ENCODE data around the gene NUP153. TPM values are rescaled to one million over a fixed set of nuclear protein-coding genes. Genes with fewer than 3 reads are reported as not detected.
A peak's percentile ranks its signal among the peaks of the same experiment; 100 is the strongest.

NUP153 gene
- total RNA-seq, 1 experiment from 2014 or later, result 67.0 TPM

DNA sequence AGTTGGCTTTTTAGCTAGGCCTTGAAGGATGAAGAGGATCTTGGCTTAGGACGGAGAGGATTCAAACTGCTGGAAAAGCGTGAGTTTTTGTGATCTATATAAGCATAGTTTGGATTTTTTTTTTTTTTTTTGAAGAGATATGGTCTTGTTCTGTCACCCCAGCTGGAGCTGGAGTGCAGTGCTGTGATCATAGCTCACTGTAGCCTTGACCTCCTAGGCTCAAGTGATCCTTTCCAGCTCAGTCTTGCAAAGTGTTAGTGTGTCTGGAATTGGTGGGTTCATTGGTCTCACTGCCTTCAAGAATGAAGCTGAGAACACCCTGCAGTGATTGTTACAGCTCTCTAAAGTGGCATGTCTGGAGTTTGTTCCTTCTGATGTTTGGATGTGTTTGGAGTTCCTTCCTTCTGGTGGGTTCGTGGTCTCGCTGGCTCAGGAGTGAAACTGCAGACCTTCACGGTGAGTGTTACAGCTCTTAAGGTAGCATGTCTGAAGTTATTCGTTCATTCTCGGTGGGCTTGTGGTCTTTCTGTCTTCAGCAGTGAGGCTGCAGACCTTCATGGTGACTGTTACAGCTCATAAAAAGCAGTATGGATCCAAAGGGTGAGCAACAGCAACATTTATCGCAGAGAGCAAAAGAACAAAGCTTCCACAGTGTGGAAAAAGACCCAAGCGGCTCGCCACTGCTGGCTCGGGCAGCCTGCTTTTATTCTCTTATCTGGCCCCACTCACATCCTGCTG, 37.5 kb upstream of the NUP153 start:
- Mint-ChIP-seq H3K27ac (no peak overlapping the region), H3K36me3 (no peaks in the 10 kb centered on the region), H3K9me3 (peaks cover 3% of the 10 kb centered on the region; the same call in 1 of the 2 replicates), H3K4me3 (no peak overlapping the region), H3K27me3 (ENCODE audit: low read depth) (no peaks in the 10 kb centered on the region), H3K4me1 (peaks cover 4% of the 10 kb centered on the region)
- ChIA-PET POLR2A (interaction anchor here (0.6 kb wide), 2 partner anchors 37 to 744 kb away, joined by 3 to 5 read pairs; partner anchors contain the start of gene NUP153), CTCF (interaction anchor here (0.7 kb wide), 1 partner anchor 1281 kb away, joined by 6 read pairs; no protein-coding TSS in a partner anchor)
- DNase-seq (ENCODE audit: low spot score) (no peak), ATAC-seq (no peak)
- TF ChIP-seq ZNF263 (CRISPR knock-in tag; IDR thresholded peaks at IDR 0.05; ENCODE audit: low read depth), result no peak
- TF ChIP-seq EMX1 (CRISPR knock-in tag; IDR thresholded peaks at IDR 0.05), result no peak
- TF ChIP-seq ZNF671 (CRISPR knock-in tag; IDR thresholded peaks at IDR 0.05), result no peak
- TF ChIP-seq, protein P1, sequence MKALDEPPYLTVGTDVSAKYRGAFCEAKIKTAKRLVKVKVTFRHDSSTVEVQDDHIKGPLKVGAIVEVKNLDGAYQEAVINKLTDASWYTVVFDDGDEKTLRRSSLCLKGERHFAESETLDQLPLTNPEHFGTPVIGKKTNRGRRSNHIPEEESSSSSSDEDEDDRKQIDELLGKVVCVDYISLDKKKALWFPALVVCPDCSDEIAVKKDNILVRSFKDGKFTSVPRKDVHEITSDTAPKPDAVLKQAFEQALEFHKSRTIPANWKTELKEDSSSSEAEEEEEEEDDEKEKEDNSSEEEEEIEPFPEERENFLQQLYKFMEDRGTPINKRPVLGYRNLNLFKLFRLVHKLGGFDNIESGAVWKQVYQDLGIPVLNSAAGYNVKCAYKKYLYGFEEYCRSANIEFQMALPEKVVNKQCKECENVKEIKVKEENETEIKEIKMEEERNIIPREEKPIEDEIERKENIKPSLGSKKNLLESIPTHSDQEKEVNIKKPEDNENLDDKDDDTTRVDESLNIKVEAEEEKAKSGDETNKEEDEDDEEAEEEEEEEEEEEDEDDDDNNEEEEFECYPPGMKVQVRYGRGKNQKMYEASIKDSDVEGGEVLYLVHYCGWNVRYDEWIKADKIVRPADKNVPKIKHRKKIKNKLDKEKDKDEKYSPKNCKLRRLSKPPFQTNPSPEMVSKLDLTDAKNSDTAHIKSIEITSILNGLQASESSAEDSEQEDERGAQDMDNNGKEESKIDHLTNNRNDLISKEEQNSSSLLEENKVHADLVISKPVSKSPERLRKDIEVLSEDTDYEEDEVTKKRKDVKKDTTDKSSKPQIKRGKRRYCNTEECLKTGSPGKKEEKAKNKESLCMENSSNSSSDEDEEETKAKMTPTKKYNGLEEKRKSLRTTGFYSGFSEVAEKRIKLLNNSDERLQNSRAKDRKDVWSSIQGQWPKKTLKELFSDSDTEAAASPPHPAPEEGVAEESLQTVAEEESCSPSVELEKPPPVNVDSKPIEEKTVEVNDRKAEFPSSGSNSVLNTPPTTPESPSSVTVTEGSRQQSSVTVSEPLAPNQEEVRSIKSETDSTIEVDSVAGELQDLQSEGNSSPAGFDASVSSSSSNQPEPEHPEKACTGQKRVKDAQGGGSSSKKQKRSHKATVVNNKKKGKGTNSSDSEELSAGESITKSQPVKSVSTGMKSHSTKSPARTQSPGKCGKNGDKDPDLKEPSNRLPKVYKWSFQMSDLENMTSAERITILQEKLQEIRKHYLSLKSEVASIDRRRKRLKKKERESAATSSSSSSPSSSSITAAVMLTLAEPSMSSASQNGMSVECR (CRISPR knock-in tag; IDR thresholded peaks at IDR 0.05; ENCODE audit: borderline replicate concordance), result no peak
- TF ChIP-seq, protein P2, sequence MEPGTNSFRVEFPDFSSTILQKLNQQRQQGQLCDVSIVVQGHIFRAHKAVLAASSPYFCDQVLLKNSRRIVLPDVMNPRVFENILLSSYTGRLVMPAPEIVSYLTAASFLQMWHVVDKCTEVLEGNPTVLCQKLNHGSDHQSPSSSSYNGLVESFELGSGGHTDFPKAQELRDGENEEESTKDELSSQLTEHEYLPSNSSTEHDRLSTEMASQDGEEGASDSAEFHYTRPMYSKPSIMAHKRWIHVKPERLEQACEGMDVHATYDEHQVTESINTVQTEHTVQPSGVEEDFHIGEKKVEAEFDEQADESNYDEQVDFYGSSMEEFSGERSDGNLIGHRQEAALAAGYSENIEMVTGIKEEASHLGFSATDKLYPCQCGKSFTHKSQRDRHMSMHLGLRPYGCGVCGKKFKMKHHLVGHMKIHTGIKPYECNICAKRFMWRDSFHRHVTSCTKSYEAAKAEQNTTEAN (CRISPR knock-in tag; IDR thresholded peaks at IDR 0.05), result no peak
- no peak for TF ChIP-seq ELF4 (CRISPR knock-in tag; IDR thresholded peaks at IDR 0.05; ENCODE audit: low read depth)
- no peak for TF ChIP-seq JUN (CRISPR knock-in tag; IDR thresholded peaks at IDR 0.05)
- TF ChIP-seq, protein P3, sequence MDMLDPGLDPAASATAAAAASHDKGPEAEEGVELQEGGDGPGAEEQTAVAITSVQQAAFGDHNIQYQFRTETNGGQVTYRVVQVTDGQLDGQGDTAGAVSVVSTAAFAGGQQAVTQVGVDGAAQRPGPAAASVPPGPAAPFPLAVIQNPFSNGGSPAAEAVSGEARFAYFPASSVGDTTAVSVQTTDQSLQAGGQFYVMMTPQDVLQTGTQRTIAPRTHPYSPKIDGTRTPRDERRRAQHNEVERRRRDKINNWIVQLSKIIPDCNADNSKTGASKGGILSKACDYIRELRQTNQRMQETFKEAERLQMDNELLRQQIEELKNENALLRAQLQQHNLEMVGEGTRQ (CRISPR knock-in tag; IDR thresholded peaks at IDR 0.05), result no peak
- TF ChIP-seq, protein P4, sequence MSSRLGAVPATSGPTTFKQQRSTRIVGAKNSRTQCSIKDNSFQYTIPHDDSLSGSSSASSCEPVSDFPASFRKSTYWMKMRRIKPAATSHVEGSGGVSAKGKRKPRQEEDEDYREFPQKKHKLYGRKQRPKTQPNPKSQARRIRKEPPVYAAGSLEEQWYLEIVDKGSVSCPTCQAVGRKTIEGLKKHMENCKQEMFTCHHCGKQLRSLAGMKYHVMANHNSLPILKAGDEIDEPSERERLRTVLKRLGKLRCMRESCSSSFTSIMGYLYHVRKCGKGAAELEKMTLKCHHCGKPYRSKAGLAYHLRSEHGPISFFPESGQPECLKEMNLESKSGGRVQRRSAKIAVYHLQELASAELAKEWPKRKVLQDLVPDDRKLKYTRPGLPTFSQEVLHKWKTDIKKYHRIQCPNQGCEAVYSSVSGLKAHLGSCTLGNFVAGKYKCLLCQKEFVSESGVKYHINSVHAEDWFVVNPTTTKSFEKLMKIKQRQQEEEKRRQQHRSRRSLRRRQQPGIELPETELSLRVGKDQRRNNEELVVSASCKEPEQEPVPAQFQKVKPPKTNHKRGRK (CRISPR knock-in tag; IDR thresholded peaks at IDR 0.05; ENCODE audit: borderline replicate concordance), result no peak
- TF ChIP-seq, protein P5, sequence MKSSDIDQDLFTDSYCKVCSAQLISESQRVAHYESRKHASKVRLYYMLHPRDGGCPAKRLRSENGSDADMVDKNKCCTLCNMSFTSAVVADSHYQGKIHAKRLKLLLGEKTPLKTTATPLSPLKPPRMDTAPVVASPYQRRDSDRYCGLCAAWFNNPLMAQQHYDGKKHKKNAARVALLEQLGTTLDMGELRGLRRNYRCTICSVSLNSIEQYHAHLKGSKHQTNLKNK (CRISPR knock-in tag; IDR thresholded peaks at IDR 0.05), result no peak
- no peak for TF ChIP-seq IRF2 (CRISPR knock-in tag; IDR thresholded peaks at IDR 0.05; ENCODE audit: borderline replicate concordance, low read depth)
- no peak for TF ChIP-seq GTF2I (CRISPR knock-in tag; conservative IDR thresholded peaks at IDR 0.05)
- TF ChIP-seq, protein P6, sequence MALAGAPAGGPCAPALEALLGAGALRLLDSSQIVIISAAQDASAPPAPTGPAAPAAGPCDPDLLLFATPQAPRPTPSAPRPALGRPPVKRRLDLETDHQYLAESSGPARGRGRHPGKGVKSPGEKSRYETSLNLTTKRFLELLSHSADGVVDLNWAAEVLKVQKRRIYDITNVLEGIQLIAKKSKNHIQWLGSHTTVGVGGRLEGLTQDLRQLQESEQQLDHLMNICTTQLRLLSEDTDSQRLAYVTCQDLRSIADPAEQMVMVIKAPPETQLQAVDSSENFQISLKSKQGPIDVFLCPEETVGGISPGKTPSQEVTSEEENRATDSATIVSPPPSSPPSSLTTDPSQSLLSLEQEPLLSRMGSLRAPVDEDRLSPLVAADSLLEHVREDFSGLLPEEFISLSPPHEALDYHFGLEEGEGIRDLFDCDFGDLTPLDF (CRISPR knock-in tag; IDR thresholded peaks at IDR 0.05), result no peak

DNA sequence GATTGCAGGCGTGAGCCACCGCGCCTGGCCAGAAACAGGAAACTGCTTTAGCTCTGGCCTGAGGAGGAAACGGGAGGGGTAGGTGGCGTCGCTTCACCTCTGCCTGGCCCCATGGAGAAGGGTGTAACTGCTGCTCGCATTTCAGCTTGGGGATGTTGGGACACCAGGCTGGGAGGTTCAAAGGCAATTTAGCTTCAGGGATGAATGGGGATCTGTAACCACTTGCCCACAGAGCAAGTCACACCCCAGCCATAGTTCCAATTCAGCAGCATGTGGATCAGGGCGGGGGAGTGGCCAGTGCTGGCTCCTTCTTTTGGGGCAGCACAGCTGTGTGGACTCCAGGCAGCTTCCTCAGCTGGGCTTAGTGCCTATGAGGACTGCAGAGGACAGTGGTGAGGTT, 34.8 kb upstream of the NUP153 start:
- ChIA-PET POLR2A (no interaction called here), CTCF (interaction anchor here (1.0 kb wide), 1 partner anchor 9 kb away, joined by 4 read pairs; no protein-coding TSS in a partner anchor)
- no peak overlapping the region for H3K4me3 Mint-ChIP-seq
- H3K9me3 Mint-ChIP-seq, result peaks cover 28% of the 10 kb centered on the region
- peaks cover 4% of the 10 kb centered on the region for H3K4me1 Mint-ChIP-seq
- no peaks in the 10 kb centered on the region for H3K27me3 Mint-ChIP-seq (ENCODE audit: low read depth)
- ATAC-seq (peak; percentile 69), DNase-seq (ENCODE audit: low spot score) (peak; percentile 15)
- H3K27ac Mint-ChIP-seq, result no peak overlapping the region
- H3K36me3 Mint-ChIP-seq, result peaks cover 21% of the 10 kb centered on the region
- TF ChIP-seq, protein P7, sequence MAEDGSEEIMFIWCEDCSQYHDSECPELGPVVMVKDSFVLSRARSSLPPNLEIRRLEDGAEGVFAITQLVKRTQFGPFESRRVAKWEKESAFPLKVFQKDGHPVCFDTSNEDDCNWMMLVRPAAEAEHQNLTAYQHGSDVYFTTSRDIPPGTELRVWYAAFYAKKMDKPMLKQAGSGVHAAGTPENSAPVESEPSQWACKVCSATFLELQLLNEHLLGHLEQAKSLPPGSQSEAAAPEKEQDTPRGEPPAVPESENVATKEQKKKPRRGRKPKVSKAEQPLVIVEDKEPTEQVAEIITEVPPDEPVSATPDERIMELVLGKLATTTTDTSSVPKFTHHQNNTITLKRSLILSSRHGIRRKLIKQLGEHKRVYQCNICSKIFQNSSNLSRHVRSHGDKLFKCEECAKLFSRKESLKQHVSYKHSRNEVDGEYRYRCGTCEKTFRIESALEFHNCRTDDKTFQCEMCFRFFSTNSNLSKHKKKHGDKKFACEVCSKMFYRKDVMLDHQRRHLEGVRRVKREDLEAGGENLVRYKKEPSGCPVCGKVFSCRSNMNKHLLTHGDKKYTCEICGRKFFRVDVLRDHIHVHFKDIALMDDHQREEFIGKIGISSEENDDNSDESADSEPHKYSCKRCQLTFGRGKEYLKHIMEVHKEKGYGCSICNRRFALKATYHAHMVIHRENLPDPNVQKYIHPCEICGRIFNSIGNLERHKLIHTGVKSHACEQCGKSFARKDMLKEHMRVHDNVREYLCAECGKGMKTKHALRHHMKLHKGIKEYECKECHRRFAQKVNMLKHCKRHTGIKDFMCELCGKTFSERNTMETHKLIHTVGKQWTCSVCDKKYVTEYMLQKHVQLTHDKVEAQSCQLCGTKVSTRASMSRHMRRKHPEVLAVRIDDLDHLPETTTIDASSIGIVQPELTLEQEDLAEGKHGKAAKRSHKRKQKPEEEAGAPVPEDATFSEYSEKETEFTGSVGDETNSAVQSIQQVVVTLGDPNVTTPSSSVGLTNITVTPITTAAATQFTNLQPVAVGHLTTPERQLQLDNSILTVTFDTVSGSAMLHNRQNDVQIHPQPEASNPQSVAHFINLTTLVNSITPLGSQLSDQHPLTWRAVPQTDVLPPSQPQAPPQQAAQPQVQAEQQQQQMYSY (CRISPR knock-in tag; IDR thresholded peaks at IDR 0.05), result no peak
- TF ChIP-seq, protein P8, sequence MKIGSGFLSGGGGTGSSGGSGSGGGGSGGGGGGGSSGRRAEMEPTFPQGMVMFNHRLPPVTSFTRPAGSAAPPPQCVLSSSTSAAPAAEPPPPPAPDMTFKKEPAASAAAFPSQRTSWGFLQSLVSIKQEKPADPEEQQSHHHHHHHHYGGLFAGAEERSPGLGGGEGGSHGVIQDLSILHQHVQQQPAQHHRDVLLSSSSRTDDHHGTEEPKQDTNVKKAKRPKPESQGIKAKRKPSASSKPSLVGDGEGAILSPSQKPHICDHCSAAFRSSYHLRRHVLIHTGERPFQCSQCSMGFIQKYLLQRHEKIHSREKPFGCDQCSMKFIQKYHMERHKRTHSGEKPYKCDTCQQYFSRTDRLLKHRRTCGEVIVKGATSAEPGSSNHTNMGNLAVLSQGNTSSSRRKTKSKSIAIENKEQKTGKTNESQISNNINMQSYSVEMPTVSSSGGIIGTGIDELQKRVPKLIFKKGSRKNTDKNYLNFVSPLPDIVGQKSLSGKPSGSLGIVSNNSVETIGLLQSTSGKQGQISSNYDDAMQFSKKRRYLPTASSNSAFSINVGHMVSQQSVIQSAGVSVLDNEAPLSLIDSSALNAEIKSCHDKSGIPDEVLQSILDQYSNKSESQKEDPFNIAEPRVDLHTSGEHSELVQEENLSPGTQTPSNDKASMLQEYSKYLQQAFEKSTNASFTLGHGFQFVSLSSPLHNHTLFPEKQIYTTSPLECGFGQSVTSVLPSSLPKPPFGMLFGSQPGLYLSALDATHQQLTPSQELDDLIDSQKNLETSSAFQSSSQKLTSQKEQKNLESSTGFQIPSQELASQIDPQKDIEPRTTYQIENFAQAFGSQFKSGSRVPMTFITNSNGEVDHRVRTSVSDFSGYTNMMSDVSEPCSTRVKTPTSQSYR (CRISPR knock-in tag; IDR thresholded peaks at IDR 0.05), result no peak

Measured in WTC11 (cell line).